H1 (cell line): ENCODE measurements around the gene GUCY1A2.

ENCODE experiments used
- BCL11A ChIP-seq, 2 experiments: IDR thresholded peaks; one replicate each; pipeline ENCODE4 v1.6.1; 2011; ENCODE audit warnings: low read depth in 2 of 2, low read length in 2 of 2, mild to moderate bottlenecking in 2 of 2
- CEBPB ChIP-seq: IDR thresholded peaks from 2 replicates; pipeline ENCODE4 v1.6.1; 2012; ENCODE audit warnings: low read depth, low read length
- EP300 ChIP-seq, 2 experiments: IDR thresholded peaks; 1 replicate in 1 of 2; 2 replicates in 1 of 2; pipeline ENCODE4 v1.6.1; 2011 to 2012; ENCODE audit warnings: low read depth in 2 of 2, low read length in 2 of 2, mild to moderate bottlenecking in 2 of 2, borderline replicate concordance in 1 of 2, inconsistent platforms in 1 of 2, moderate library complexity in 1 of 2
- EZH2 ChIP-seq: fragments of 200-600 bp; sonication (generic); IDR thresholded peaks from 2 replicates; pipeline ENCODE4 v1.7.1; 2012; ENCODE audit warnings: low read depth, mild to moderate bottlenecking, moderate library complexity, low read length, inconsistent platforms; ENCODE audit not compliant: severe bottlenecking
- HDAC6 ChIP-seq: IDR thresholded peaks from one replicate; pipeline ENCODE4 v1.7.1; 2012; ENCODE audit warnings: low read depth, mild to moderate bottlenecking, inconsistent platforms, low read length, moderate library complexity
- JUND ChIP-seq: IDR thresholded peaks from 2 replicates; pipeline ENCODE4 v1.6.1; 2011; ENCODE audit warnings: mild to moderate bottlenecking, improper control_type of control experiment, low read length
- KDM4A ChIP-seq: IDR thresholded peaks from one replicate; pipeline ENCODE4 v1.7.1; 2012; ENCODE audit warnings: low read depth, mild to moderate bottlenecking, moderate library complexity, low read length, inconsistent platforms; ENCODE audit not compliant: severe bottlenecking
- NRF1 ChIP-seq: IDR thresholded peaks from 2 replicates; pipeline ENCODE4 v1.6.1; 2011; ENCODE audit warnings: mild to moderate bottlenecking, low read depth, low read length, improper control_type of control experiment
- POLR2AphosphoS5 ChIP-seq: IDR thresholded peaks from 2 replicates; pipeline ENCODE4 v1.6.1; 2011; ENCODE audit warnings: low read depth, low read length
- SRF ChIP-seq: IDR thresholded peaks from 2 replicates; pipeline ENCODE4 v1.6.1; 2011; ENCODE audit warnings: mild to moderate bottlenecking, low read depth, low read length, moderate library complexity
- TAF1 ChIP-seq: IDR thresholded peaks from 2 replicates; pipeline ENCODE4 v1.6.1; 2011; ENCODE audit warnings: mild to moderate bottlenecking, low read depth, low read length
- TF ChIP-seq, protein P1 (sequence below), 3 experiments: IDR thresholded peaks; 1 replicate in 2 of 3; 2 replicates in 1 of 3; pipeline versions ENCODE4 v1.5.1 to v1.6.1; 2011; ENCODE audit warnings: low read length in 3 of 3, mild to moderate bottlenecking in 3 of 3, inconsistent platforms in 2 of 3, low read depth in 1 of 3, moderate library complexity in 1 of 3; ENCODE audit not compliant: insufficient read depth in 1 of 3; ENCODE audit errors: control extremely low read depth in 1 of 3
- TF ChIP-seq, protein P2 (sequence below): IDR thresholded peaks from 2 replicates; pipeline ENCODE4 v1.6.1; 2011; ENCODE audit warnings: low read length, improper control_type of control experiment

DNA sequence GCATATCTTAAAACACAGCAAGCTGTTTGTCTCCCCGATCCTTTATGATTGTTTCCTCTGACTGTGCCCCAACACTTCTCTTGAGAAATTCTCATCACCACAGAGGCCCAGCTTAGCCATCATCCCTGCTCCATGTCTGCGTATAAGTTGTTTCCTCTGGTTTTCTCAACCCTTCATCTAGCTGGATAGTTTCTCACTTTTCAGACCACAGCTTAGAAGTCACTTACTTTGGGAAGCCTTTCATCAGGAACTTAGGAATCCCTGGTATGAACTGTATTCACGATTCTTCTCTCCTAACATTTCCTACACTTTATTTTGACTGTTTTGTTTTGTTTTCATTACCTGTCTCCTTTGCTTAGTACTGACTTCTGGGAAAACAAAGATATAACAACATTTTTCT is 295.2 kb downstream of the GUCY1A2 start:
- TF ChIP-seq TAF1 (no peak), NRF1 (no peak), EZH2 (no peak), JUND (no peak), POLR2AphosphoS5 (no peak), CEBPB (no peak), HDAC6 (no peak), EP300 (IDR thresholded peaks at IDR 0.05; ENCODE audit: borderline replicate concordance in 1 of 2, low read depth in 2 of 2, low read length in 2 of 2) (no peak), KDM4A (no peak), SRF (no peak), BCL11A (IDR thresholded peaks at IDR 0.05; ENCODE audit: low read depth in 2 of 2, low read length in 2 of 2) (no peak)
- TF ChIP-seq, protein P1, sequence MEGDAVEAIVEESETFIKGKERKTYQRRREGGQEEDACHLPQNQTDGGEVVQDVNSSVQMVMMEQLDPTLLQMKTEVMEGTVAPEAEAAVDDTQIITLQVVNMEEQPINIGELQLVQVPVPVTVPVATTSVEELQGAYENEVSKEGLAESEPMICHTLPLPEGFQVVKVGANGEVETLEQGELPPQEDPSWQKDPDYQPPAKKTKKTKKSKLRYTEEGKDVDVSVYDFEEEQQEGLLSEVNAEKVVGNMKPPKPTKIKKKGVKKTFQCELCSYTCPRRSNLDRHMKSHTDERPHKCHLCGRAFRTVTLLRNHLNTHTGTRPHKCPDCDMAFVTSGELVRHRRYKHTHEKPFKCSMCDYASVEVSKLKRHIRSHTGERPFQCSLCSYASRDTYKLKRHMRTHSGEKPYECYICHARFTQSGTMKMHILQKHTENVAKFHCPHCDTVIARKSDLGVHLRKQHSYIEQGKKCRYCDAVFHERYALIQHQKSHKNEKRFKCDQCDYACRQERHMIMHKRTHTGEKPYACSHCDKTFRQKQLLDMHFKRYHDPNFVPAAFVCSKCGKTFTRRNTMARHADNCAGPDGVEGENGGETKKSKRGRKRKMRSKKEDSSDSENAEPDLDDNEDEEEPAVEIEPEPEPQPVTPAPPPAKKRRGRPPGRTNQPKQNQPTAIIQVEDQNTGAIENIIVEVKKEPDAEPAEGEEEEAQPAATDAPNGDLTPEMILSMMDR (IDR thresholded peaks at IDR 0.05; ENCODE audit: control extremely low read depth in 1 of 3, insufficient read depth in 1 of 3, low read depth in 1 of 3, low read length in 3 of 3) = no peak
- TF ChIP-seq, protein P2, sequence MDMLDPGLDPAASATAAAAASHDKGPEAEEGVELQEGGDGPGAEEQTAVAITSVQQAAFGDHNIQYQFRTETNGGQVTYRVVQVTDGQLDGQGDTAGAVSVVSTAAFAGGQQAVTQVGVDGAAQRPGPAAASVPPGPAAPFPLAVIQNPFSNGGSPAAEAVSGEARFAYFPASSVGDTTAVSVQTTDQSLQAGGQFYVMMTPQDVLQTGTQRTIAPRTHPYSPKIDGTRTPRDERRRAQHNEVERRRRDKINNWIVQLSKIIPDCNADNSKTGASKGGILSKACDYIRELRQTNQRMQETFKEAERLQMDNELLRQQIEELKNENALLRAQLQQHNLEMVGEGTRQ = no peak
